Gastroesophageal sphincter (tissue), 3 donors: ENCODE measurements around the gene ATP5PF.

Source experiments
- CTCF ChIP-seq, 4 experiments: fragments of 200-600 bp in 2 of 4; fragments of 450-650 bp in 2 of 4; sonication (generic) in 1 of 4; IDR thresholded peaks; one replicate each; pipeline ENCODE4 v1.5.1; 2017 to 2019; ENCODE audit warnings: antibody characterized with exemption in 4 of 4, mild to moderate bottlenecking in 2 of 4, moderate library complexity in 2 of 4
- EP300 ChIP-seq: sonication (generic); formaldehyde crosslinking; IDR thresholded peaks from one replicate; pipeline ENCODE4 v1.6.1; 2017; ENCODE audit warnings: antibody characterized with exemption, mild to moderate bottlenecking
- POLR2A ChIP-seq, 2 donors: fragments of 450-650 bp; IDR thresholded peaks; one replicate each; pipeline ENCODE4 v1.6.1; 2017; ENCODE audit warnings: antibody characterized with exemption in 2 of 2, mild to moderate bottlenecking in 2 of 2, moderate library complexity in 1 of 2
- POLR2AphosphoS5 ChIP-seq: sonication (generic); formaldehyde crosslinking; IDR thresholded peaks from one replicate; pipeline ENCODE4 v1.6.1; 2017; ENCODE audit warnings: antibody characterized with exemption

GRCh38 chr21:25708467-25709065, 26.1 kb downstream of the ATP5PF start:
- TF ChIP-seq POLR2A (IDR thresholded peaks at IDR 0.05) (no peak), CTCF (IDR thresholded peaks at IDR 0.05) (peak; percentile 77 to 87 (median 86)), POLR2AphosphoS5 (no peak), EP300 (no peak)
